HG03108 (cell line): ENCODE data around the gene EPB41L4B.
A peak's percentile ranks its signal among the peaks of the same experiment; 100 is the strongest.

Experiments used
- ATAC-seq: cut with Tn5 transposase; IDR thresholded peaks from one replicate; pipeline ENCODE4 v1.9.1; 2021; ENCODE audit warnings: moderate library complexity; ENCODE audit not compliant: unreplicated experiment

The EPB41L4B gene

DNA sequence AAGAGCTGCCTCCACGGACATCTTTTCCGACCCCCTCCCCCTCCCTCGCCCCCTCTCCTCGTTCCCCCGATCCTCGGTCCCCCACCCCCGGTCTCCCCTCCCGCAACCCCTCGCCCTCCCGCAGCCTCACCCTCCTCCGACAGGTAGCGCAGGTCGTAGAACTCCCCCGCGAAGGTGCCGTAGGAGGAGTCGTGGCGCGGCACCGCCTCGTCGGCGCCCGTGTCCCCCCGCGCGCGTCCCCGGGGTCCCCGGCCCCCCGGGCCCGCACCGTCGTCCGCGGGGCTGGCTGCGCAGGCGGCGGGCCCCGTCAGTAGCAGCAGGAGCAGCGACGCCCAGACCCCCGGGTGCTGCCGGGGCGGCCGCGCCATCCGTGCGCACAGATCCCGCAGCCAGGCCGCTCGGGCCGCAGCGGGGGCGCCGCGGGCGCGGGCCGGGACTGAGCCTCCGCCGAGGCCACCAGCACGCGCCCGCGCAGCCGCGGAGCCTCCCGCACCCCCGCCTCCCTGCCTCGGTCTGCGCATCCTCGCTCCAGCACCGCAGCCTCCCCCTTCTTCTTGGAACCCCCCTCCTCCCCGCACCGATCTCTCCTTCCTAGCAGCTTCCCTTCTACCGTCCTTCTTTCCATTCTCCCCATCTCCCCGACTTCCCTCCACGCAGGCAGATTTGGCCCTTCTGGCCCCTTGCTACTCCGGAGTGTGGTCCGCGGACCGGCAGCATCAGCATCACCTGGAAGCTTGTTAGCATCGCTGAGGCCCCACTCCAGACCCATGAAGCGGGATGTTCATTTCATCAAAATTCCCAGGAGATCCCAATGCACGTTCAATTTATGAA lies 153.9 kb downstream of the EPB41L4B start, which contains the start of gene FRRS1L:
Gene FRRS1L (minus strand): TSS at position 479 of the 831 bp plus-strand sequence. CDS start 111 bp downstream, at position 368.
- no peak for ATAC-seq

DNA sequence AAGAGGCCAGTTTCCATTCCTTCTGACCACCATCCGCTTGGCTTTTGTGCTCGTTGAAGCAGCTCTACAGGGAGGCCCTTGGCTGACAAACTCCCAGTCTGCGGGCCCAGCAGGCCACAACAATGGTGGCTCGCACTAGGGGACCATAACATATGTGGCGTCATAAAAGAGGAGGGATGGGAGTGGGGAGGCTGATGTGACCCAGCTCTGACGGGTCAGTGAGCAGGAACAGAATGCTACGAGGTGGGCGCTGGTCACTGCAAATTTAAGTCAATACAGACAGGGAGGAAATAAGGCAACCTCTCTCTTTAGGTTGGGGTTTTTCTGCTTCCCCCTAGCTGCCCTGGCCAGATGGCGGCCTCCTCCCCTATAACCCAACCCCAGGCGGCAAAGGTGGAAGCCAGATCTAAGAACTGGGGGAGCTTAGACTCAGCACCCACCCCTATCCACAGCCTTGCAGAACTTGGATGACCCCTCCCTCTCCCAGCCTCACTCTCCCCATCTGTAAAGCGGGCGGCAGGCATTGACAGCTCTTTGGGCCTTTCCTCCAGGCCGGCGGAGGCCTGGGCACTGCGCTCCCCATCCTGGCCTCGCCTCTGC lies 154.6 kb downstream of the EPB41L4B start:
- no peak for ATAC-seq

DNA sequence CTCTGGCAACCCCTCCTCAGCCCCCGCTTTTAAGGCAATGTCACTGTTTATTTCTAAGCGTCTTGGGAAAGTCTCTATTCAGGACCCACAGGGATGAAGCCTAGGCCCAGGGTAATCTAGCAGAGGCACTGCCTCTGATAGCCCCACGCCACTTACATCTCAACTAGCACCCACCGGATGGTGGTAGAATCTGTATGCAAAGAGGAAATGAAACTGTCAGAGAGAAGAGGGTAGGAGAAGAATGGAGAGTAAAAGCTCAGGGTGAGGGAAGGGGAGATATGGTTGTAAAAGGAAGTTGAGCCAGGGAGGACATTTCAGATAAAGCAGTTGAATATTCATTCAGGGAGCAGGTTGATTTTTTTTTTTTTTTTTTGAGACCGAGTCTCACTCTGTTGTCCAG lies 156.8 kb downstream of the EPB41L4B start:
- ATAC-seq: no peak

DNA sequence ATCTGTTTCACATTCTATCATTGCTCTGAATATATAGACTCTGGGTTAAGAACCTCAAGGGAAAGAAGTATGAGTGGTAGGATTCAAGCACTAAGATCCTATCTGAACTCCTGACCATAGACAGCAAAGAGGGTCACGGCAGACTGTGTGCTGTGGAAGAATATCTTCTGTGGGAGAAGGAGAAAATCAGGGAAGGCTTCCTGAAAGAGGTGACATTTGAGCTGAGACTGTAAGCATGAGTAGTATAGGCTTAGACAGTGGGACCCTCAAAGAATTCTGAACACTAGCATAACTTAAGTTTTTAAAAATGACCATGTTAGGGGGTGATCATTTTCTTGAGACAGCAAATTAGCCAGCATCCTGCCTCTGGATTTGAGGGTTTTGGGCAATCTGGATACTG lies 157.7 kb downstream of the EPB41L4B start:
- ATAC-seq: no peak

DNA sequence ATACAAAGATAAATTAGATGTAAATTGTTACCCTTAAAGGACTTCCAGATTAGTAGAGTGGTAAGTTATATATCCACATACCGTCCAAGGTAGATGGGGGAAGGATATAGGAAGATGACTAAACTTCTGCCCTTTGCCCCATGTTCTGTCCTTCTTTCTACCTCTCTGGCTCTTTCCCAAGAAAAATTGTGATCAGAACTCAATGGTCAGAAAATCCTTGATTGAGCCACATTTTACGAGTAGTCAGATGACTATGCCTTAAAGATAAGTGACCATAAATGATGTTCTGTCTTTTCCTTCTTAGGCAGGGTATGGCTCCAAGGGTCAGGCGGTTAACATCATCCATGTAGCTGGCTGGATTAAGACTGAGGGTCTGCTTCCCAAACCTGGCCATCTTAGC lies 158.2 kb downstream of the EPB41L4B start:
- ATAC-seq: no peak

DNA sequence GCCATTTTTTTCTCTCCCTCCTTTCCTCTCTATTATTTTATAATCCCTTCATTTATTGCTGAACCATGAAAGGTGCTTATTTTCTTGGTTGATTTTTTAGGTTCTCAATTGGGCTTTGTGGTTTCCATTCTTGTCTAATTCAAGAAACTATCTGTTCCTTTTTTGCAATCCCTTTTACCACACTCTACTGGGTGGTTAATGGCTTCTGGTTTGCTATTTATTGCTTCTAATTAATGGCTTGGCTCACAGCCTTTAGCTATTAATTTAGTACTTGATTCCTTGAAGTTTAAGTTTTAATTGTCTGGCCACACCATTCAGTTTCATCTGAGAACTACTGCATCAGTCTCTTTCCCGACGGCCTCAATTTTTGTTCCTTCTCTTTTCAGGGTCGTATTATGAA lies 159.4 kb downstream of the EPB41L4B start:
- ATAC-seq: no peak

DNA sequence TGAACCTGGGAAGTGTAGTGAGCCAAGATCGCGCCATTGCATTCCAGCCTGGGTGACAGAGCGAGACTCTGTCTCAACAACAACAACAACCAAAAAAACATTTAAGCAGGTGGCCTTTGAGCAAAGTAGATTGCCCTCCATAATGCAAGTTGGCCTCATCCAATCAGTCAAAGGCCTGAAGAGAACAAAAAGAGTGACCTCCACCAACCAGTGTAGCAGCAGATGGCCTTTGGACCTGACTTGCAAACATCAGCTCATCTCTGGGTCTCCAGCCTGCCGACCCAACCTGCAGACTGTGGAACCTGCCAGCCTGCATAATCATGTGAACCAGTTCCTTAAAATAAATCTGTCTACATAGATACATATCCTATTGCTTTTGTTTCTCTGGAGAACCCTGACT lies 161.3 kb downstream of the EPB41L4B start:
- no peak for ATAC-seq

DNA sequence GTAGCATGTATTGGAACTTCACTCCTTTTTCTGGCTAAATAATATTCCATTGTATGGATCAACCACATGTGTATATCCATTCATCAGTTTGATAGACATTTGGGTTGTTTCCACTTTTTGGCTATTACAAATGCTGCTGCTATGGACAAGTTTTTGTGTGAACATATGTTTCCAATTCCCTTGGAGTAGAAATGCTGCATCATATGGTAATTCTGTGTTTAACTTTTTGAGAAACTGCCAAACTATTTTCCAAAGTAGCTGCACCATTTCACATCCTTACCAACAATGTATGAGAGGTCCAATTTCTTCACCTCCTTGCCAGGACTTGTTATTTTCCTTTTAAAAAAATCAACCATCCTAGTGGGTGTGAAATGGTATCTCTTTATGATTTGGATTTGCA lies 162.2 kb downstream of the EPB41L4B start:
- no peak for ATAC-seq

DNA sequence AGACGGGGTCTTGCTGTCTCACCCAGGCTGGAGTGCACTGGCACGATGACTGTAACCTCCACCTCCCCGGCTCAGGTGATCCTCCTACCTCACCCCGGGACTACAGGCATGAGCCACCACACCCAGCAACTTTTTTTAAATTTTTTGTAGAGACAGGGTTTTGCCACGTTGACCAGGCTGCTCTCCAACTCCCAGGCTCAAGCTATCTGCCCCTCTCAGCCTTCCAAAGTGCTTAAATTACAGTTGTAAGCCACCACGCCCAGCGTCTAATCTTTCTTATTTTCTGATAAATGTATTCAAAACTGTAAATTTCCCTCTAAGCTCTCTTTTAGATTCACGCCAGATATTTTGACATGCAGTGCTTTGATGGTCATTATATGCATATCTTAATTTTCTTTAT lies 164.2 kb downstream of the EPB41L4B start:
- ATAC-seq: no peak

DNA sequence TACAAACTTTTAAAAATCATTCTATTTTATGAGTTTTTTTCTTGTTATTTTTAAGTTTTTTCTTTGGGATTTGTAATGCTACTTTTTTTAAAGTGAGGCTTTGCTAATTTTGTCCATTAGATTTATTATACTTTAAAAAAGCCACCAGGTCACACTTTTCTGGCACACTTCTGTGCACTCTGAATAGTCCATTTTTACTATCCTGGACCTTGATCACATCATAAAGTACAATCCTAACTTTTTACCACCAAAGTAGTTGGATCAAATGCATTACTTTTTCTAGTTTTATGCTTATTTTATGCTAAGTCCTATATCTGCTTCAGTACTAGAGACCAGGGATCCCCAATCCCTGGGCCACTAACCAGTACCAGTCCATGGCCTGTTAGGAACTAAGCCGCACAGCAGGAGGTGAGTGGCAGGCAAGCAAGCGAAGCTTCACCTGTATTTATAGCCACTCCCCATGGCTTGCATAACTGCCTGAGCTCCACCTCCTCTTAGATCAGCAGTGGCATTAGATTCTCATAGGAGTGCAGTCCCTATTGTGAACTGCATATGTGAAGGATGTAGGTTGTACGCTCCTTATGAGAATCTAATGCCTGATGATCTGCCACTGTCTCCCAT lies 169.8 kb downstream of the EPB41L4B start:
- ATAC-seq: no peak

DNA sequence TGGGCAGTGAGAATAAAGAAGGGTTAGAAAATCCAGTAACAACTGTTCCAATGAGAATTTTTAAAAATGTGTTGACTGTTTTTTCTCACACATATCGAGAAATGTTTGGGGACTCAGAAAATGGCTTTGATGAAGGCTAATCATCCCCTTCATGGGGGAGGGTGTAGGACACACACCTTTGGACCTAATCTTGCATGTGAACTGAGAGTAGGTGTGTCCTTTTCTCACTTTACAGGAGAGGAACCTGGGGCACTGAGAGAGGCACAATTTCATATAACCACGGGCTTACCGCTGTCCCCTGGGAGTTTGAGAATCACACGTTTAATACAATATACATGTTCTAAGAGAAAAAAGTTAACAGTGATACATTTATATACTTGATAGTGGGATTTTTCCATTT lies 171.1 kb downstream of the EPB41L4B start:
- ATAC-seq: no peak

DNA sequence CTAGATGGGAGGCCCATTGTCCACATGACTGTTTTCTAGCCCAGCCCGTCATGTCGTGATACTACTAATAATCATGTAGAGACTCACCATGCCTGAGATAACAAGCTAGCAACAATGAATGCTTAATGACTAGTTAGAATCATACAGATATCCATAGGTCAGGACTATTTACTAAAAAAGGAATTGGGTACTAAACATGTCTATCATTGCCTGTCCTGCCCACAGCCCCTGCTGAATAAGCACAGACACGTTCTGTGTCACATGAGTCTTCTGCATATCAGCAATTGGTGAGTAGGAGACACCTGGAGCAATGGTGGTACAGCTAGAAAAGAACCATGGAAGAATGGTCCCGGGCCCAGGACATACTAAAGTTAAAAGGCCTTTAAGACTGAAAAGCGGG lies 171.8 kb downstream of the EPB41L4B start:
- no peak for ATAC-seq

DNA sequence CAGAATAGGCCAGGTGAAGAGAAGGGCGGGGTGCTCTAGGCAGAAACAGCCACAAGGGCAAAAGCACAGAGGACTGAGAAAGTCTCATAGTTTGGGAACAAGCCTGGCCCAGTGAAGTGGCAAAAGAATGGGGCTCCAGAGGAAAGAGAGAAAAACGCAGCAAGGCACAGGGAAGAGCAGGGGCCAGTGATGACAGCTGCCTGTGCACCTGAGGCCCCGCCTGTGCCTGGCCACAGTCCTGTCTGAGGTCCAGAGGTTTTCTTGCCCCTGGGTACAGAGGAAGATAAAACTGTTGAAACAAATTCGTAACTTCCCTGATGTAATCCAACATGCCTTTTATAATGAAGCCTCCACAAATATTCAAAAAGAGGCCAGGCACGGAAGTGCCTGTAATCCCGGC lies 175.8 kb downstream of the EPB41L4B start:
- ATAC-seq: no peak

DNA sequence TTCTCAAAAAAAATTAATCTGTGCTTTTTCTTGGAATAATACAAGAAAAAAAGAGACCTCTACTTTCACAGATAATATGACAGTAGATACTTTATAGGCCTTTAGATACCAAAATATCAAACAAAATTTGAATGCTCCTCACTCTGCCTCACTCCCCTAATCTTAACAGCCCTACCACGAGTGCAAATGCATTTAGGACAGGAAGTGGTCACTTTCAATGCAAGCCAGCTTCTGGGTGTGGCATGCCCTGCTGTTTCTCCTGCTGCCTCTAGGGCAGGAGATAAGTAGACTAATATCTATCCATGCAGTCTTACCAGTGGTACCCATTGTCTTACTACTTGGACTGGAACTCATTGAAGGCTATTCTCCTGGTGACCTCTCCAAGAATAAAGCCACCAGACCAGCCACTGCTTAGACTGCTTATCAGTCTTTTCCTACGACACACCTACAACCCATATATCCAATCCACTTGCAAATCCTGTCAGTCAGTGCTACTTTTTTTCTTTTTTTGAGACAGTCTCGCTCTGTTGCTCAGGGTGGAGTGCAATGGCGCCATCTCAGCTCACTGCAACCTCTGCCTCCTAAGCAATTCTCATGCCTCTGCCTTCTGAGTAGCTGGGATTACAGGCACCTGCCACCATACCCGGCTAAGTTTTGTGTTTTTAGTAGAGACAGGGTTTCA lies 176.8 kb downstream of the EPB41L4B start:
- peak; percentile 98 for ATAC-seq

DNA sequence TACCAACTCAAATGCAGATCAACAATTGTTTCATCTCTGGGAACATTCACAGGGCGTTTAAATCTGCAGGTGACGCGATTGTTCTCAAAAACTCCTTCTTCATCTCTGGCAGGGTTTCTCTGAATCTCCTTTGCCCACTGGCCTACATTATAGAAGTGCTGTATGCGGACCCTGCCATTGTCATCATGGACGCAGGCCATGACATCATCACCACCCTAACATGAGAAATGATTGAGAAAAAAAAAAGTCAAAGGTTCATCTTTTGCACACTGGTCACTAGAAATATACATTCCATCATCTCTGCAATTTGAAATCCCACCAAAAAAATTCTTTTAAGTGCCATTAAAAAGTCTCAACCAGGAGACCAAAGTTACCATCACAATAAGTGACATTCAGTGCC lies 179.5 kb downstream of the EPB41L4B start:
- ATAC-seq: no peak

DNA sequence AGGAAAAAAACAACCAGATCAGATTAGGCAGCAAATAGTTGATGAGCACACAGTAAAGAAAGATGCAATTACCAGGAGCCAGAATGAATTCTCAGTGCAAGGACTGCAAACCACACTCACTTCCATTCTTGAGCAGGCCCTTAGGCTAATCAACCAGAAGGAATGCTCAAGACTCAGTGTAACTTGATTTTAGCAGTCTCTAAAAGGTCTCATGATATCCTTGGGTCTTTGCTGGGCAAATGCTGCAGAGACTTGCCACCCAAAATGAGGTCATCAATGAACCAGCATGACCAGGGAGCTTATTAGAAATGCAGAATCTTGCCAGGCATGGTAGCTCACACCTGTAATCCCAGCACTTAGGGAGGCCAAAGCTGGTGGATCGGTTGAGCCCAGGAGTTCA lies 181.0 kb downstream of the EPB41L4B start:
- ATAC-seq: no peak

DNA sequence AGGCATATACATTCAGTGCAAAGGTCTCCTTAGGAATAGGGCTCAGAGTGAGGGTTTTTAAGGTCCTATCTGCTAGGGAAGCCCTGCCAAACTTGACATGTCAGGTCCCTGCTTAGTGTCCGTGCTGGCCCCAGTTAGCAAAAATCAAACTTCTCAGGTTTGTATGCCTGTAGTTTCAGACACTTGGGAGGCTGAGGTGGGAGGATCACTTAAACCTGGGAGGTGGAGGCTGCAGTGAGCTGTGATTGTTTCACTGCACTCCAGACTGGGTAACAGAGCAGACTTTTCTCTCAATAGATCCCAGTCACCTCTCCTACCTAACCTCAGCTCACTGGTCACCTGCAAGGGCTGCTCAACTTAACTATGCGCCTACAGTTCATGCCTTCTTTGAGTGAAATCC lies 182.4 kb downstream of the EPB41L4B start:
- ATAC-seq: no peak

DNA sequence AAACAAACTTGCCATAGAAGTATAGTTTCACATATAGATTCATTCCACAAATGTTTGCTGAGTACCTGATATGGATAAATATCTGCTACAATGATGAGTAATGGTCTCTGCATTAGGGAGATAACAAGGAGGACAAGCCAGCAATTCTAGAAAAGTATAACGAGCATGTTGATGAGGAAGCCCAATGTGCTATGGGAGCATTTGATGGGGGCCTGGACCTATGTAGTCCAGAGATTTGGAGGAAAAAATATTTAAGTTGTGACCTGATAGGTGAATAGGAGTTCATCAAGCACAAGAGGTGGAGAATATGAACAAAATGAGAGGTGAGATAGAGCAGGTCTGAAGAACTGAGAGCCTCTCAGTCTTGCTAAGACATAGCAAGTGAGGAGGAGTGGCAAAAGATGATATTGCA lies 186.7 kb downstream of the EPB41L4B start:
- no peak for ATAC-seq

DNA sequence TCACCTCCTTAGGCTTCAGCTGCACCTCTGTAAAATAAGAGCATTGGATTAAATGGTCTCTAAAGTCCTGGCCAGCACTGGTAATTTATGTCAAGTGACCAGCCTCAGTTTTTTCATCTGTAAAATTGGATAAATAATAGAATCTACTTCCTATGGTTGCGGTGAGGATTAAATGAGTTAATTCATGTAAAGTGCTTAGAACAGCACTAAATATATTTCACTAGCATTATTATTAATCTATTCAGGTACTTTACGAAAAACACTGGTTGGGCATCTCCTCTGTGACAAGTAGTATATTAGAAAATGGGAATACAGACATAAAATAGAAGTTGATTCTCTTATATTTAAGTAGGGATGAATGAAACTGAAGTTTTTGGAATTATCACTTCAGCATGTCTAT lies 187.3 kb downstream of the EPB41L4B start:
- no peak for ATAC-seq

DNA sequence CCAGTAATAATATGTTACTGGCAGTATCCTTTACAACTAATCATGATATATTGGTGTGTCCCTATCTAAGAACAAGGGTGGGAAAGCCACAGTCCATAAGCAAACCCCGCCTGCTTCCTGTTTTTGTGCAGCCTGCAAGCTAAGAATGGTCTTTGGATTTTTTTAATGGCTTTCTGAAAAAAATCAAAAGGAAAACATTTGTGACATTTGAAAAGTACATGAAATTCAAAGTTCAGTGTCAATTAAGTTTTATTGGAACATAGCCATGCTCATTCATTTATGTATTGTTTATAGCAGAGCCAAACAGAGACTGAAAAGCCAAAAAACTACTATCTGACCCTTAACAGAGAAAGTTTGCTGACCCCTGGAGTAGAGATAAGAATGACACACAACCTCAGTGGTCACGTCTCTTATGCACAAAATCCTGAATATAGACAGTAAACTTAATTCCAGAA lies 188.3 kb downstream of the EPB41L4B start:
- no peak for ATAC-seq

DNA sequence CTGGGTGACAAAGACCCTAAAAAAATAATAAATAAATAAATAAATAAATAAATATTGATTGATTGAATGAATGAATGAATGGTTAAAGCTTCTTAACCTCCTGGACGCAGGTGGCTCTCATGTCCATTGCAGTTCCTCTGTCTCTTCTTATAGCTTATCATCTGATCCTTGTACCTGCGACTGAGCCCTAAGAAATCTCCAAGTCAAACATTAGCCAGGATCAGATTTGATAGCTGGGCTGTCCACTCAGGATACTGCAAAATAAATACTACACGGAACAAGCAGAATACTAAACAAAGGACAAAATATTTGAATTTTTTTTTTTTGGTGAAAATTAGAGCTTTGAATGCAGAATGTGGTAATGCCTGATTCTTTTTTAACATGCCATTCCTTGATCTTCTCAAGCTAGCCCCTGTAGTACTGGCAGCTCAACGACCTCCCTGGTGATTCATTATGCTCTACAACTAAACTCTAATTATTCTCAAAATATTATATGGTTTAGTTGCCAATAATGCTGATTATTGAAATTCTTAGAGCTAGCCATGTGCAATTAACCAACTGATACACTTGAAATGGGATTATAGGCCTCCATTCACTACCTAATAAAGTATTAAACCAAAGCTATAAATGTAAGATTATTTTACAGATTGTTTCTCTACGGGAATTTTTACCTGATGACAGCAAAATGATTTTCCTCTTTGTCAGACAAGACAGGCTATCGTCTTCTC lies 191.2 kb downstream of the EPB41L4B start:
- ATAC-seq: no peak
